HG03066 (cell line): ENCODE measurements around the gene UBLCP1.
"Not testable (repeated sequence)": the region's sequence is repeated elsewhere in the genome, so short reads cannot be mapped to it uniquely, and the experiment has no call there.

ENCODE experiments used
- ATAC-seq: cut with Tn5 transposase; IDR thresholded peaks from one replicate; pipeline ENCODE4 v1.9.1; 2021; ENCODE audit warnings: low read depth; ENCODE audit not compliant: unreplicated experiment

The UBLCP1 gene

GRCh38 chr5:159244890-159245289 lies 18.2 kb upstream of the UBLCP1 start:
- ATAC-seq: no peak

GRCh38 chr5:159249158-159249557 lies 13.9 kb upstream of the UBLCP1 start:
- ATAC-seq: no peak

GRCh38 chr5:159252195-159252594 lies 10.9 kb upstream of the UBLCP1 start:
- ATAC-seq: no peak

GRCh38 chr5:159257007-159257406 lies 6.1 kb upstream of the UBLCP1 start:
- ATAC-seq: no peak

- ATAC-seq: no peak
These were observed 5.3 kb upstream of the UBLCP1 start for GRCh38 chr5:159257629-159258283.

GRCh38 chr5:159258361-159258760 lies 4.7 kb upstream of the UBLCP1 start:
- ATAC-seq: no peak

- not testable (repeated sequence) for ATAC-seq
These were observed 2.9 kb upstream of the UBLCP1 start for GRCh38 chr5:159260212-159260611.

- ATAC-seq: peak; percentile 10
These were observed 625 bp upstream of the UBLCP1 start for GRCh38 chr5:159262472-159262858.

- ATAC-seq: no peak
These were observed 447 bp downstream of the UBLCP1 start for GRCh38 chr5:159263569-159263905.

GRCh38 chr5:159266764-159267163 lies 3.7 kb downstream of the UBLCP1 start:
- not testable (repeated sequence) for ATAC-seq

GRCh38 chr5:159269723-159270122 lies 6.6 kb downstream of the UBLCP1 start:
- no peak for ATAC-seq

- ATAC-seq: no peak
These were observed 10.8 kb downstream of the UBLCP1 start for GRCh38 chr5:159273923-159274322.

- ATAC-seq: no peak
These were observed 11.6 kb downstream of the UBLCP1 start for GRCh38 chr5:159274676-159275075.

GRCh38 chr5:159286420-159287035 lies 23.4 kb downstream of the UBLCP1 start:
- no peak for ATAC-seq

GRCh38 chr5:159290741-159291140 lies 27.7 kb downstream of the UBLCP1 start:
- no peak for ATAC-seq

GRCh38 chr5:159294921-159295320 lies 31.8 kb downstream of the UBLCP1 start:
- ATAC-seq: no peak

GRCh38 chr5:159297300-159297699 lies 34.2 kb downstream of the UBLCP1 start:
- ATAC-seq: not testable (repeated sequence)

- ATAC-seq: no peak
These were observed 38.4 kb downstream of the UBLCP1 start for GRCh38 chr5:159301466-159301865.

GRCh38 chr5:159301929-159302860 lies 39.1 kb downstream of the UBLCP1 start:
- ATAC-seq: not testable (repeated sequence)

GRCh38 chr5:159303286-159303685 lies 40.2 kb downstream of the UBLCP1 start:
- no peak for ATAC-seq

- no peak for ATAC-seq
These were observed 42.0 kb downstream of the UBLCP1 start for GRCh38 chr5:159304961-159305595.
